Testis (tissue), 2 donors: Measurements from ENCODE around the gene RGS13.

ENCODE experiments used
- CTCF ChIP-seq, 3 experiments: fragments of 450-650 bp in 2 of 3; fragments of 200-600 bp in 1 of 3; sonication (generic) in 1 of 3; IDR thresholded peaks; one replicate each; pipeline ENCODE4 v1.5.1; 2016 to 2019; ENCODE audit warnings: antibody characterized with exemption in 3 of 3, mild to moderate bottlenecking in 2 of 3, moderate library complexity in 1 of 3
- POLR2A ChIP-seq: fragments of 450-650 bp; IDR thresholded peaks from one replicate; pipeline ENCODE4 v1.6.1; 2017; ENCODE audit warnings: antibody characterized with exemption, mild to moderate bottlenecking, moderate library complexity

- TF ChIP-seq POLR2A (no peak), CTCF (IDR thresholded peaks at IDR 0.05) (no peak)
Measured at GRCh38 chr1:192632641-192633532, 3.1 kb upstream of the RGS13 start.
